CD4-positive, alpha-beta T cell (primary cell): ENCODE results near the gene A3GALT2. TPM values are rescaled to one million over a fixed set of nuclear protein-coding genes. Genes with fewer than 3 reads are reported as not detected.

ENCODE experiments used
- ATAC-seq: fragments of 200-7000 bp; cut with Tn5 transposase; one replicate; pipeline ENCODE4 v1.10.0; 2022; ENCODE audit warnings: mild to moderate bottlenecking; ENCODE audit not compliant: poor library complexity
- CTCF ChIA-PET: fragments of 350-600 bp; sonication (Branson Sonifier 250); formaldehyde crosslinking; loops from one replicate; lab custom pipeline; 2021; ENCODE audit warnings: antibody characterized with exemption, inconsistent platforms; lab: Charles Lee
- POLR2A ChIA-PET: fragments of 350-600 bp; sonication (Branson Sonifier 250); formaldehyde crosslinking; loops from one replicate; lab custom pipeline; 2021; ENCODE audit warnings: antibody characterized with exemption, inconsistent platforms; lab: Charles Lee
- DNase-seq, 14 experiments: peaks; one replicate each; pipeline ENCODE4 v3.0.0-alpha.2; 2013 to 2020; ENCODE audit warnings: mixed read lengths in 2 of 14
- H3K27ac ChIP-seq, 2 donors: one replicate each; pipeline versions ENCODE4 v1.5.1 to v1.7.0; 2013; ENCODE audit warnings: low read length in 2 of 2, low read depth in 1 of 2, mild to moderate bottlenecking in 1 of 2
- H3K27me3 ChIP-seq, 2 experiments: 1 replicate in 1 of 2; 2 replicates in 1 of 2; pipeline versions ENCODE4 v1.6.1 to v1.7.0; 2013; ENCODE audit warnings: low read length in 2 of 2, control low read depth in 1 of 2, mild to moderate bottlenecking in 1 of 2, moderate library complexity in 1 of 2; ENCODE audit not compliant: insufficient read depth in 2 of 2, control insufficient read depth in 1 of 2
- H3K36me3 ChIP-seq: one replicate; pipeline ENCODE4 v1.6.1; 2013; ENCODE audit warnings: low read length, control low read depth; ENCODE audit not compliant: insufficient read depth
- H3K4me1 ChIP-seq: one replicate; pipeline ENCODE4 v1.6.1; 2013; ENCODE audit warnings: low read length, control low read depth; ENCODE audit not compliant: insufficient read depth
- H3K4me3 ChIP-seq: one replicate; pipeline ENCODE4 v1.5.1; 2013; ENCODE audit warnings: mild to moderate bottlenecking, low read length, moderate library complexity
- H3K9me3 ChIP-seq, 2 experiments: 1 replicate in 1 of 2; 2 replicates in 1 of 2; pipeline versions ENCODE4 v1.6.1 to v1.7.0; 2013; ENCODE audit warnings: low read length in 2 of 2, mild to moderate bottlenecking in 2 of 2, control low read depth in 1 of 2, moderate library complexity in 1 of 2; ENCODE audit not compliant: control insufficient read depth in 1 of 2, insufficient read depth in 1 of 2
- H3K27ac Mint-ChIP-seq: one replicate; pipeline ENCODE4 v1.8.0; 2020; ENCODE audit warnings: mixed read lengths
- H3K27me3 Mint-ChIP-seq: one replicate; pipeline ENCODE4 v1.8.0; 2021; ENCODE audit warnings: mixed read lengths
- H3K36me3 Mint-ChIP-seq: one replicate; pipeline ENCODE4 v1.8.0; 2021; ENCODE audit warnings: low read depth, mixed read lengths
- H3K4me1 Mint-ChIP-seq: one replicate; pipeline ENCODE4 v1.8.0; 2021; ENCODE audit warnings: low read depth, mixed read lengths
- H3K4me3 Mint-ChIP-seq: one replicate; pipeline ENCODE4 v1.8.0; 2020; ENCODE audit warnings: mild to moderate bottlenecking, mixed read lengths
- H3K9me3 Mint-ChIP-seq: one replicate; pipeline ENCODE4 v1.8.0; 2020; ENCODE audit warnings: mixed read lengths
- intact Hi-C, 2 experiments: fragments of 100-400 bp; cut with DNase I in 1 of 2; cut with micrococcal nuclease in 1 of 2; formaldehyde crosslinking; loops; one replicate each; pipeline versions ENCODE4 v1.15.1 to v1.9.0; 2023 to 2025; cut with DNase I, micrococcal nuclease
- total RNA-seq, 174 experiments: library from RNA in 2 of 174; stranded (reverse) in 2 of 174; gene quantifications; one replicate each; pipeline ENCODE4 v1.2.3 and lab custom pipeline; 2021 to 2026
- TF ChIP-seq, protein P1 (sequence below): fragments of 200-600 bp; IDR thresholded peaks from one replicate; pipeline ENCODE4 v1.8.0; 2022; ENCODE audit warnings: antibody characterized with exemption, mild to moderate bottlenecking

A3GALT2 gene
- total RNA-seq, 2 experiments from 2014 or later = not detected

DNA sequence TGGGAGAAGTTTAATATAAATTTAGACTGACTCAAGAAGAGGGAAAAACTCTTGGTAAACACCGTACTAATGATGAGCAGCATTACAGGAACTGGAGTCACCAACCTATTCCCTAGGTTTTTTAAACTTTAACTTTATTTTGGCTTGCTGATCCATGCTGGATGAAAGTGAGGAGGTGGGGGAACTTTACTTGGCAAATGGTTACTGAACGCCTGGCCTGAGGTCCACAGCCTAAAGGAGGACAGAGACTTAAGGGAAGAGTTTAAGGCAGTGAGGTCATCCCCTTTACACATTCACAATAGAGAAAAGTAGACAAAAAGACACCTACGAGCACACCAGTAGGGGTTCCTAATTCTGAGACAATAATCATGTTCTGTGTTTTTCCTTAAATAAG is 25.6 kb upstream of the A3GALT2 start:
- intact Hi-C loops = no loop called here
- peak overlapping the region; percentile 99 for H3K4me3 Mint-ChIP-seq
- ChIA-PET CTCF (no interaction called here), POLR2A (no interaction called here)
- H3K4me3 ChIP-seq = no peak overlapping the region
- no peaks in the 10 kb centered on the region for H3K27me3 Mint-ChIP-seq
- no peak overlapping the region for H3K27ac ChIP-seq
- H3K9me3 ChIP-seq = no peaks in the 10 kb centered on the region
- peaks cover 41% of the 10 kb centered on the region for H3K4me1 ChIP-seq
- TF ChIP-seq, protein P1, sequence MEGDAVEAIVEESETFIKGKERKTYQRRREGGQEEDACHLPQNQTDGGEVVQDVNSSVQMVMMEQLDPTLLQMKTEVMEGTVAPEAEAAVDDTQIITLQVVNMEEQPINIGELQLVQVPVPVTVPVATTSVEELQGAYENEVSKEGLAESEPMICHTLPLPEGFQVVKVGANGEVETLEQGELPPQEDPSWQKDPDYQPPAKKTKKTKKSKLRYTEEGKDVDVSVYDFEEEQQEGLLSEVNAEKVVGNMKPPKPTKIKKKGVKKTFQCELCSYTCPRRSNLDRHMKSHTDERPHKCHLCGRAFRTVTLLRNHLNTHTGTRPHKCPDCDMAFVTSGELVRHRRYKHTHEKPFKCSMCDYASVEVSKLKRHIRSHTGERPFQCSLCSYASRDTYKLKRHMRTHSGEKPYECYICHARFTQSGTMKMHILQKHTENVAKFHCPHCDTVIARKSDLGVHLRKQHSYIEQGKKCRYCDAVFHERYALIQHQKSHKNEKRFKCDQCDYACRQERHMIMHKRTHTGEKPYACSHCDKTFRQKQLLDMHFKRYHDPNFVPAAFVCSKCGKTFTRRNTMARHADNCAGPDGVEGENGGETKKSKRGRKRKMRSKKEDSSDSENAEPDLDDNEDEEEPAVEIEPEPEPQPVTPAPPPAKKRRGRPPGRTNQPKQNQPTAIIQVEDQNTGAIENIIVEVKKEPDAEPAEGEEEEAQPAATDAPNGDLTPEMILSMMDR = no peak
- peaks cover 9% of the 10 kb centered on the region for H3K36me3 ChIP-seq
- no peaks in the 10 kb centered on the region for H3K9me3 Mint-ChIP-seq
- peaks cover 62% of the 10 kb centered on the region for H3K4me1 Mint-ChIP-seq
- ATAC-seq (no peak), DNase-seq (no peak)
- no peaks in the 10 kb centered on the region for H3K27me3 ChIP-seq
- H3K36me3 Mint-ChIP-seq = peaks cover 36% of the 10 kb centered on the region
- H3K27ac Mint-ChIP-seq = peak overlapping the region; percentile 41

DNA sequence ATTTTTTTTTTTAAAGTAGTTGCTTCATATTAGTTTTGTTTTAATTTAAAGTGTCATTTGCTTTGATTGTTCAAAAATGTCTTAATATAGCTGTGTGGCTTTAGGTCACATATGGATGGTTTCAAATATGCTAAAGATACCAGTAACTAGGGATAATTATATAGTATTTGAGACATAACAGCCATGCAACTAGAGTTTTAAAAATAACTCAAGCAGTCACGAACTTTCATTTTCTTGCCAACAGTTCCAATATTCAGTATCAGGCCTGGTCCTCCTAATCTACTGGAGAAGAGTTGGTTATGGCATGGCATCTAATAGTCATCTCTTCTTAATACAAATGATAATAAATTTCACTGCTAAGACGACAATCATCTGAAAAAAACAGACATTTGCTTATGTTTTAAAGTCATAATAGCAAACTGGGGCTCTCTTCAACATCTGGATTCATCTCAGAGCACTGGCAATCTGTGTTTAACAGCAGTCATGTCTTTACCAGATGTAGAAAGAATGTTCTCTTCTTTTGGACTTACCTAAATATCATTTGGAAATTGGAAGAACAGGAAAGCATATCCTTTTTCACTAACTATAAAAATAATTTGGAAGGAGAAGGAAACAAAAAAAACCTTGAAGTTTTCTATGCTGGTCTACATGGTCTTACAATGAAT is 24.1 kb upstream of the A3GALT2 start:
- H3K4me3 Mint-ChIP-seq = no peak overlapping the region
- no peak overlapping the region for H3K4me3 ChIP-seq
- TF ChIP-seq, protein P1 = no peak
- POLR2A ChIA-PET = no interaction called here
- peaks cover 67% of the 10 kb centered on the region for H3K4me1 Mint-ChIP-seq
- peaks cover 41% of the 10 kb centered on the region for H3K4me1 ChIP-seq
- no peak overlapping the region for H3K27ac ChIP-seq
- H3K36me3 Mint-ChIP-seq = peaks cover 41% of the 10 kb centered on the region
- ATAC-seq = no peak
- peaks cover 12% of the 10 kb centered on the region for H3K36me3 ChIP-seq
- no peaks in the 10 kb centered on the region for H3K27me3 ChIP-seq
- no peaks in the 10 kb centered on the region for H3K9me3 ChIP-seq
- DNase-seq = no peak
- intact Hi-C loops = no loop called here
- no peak overlapping the region for H3K27ac Mint-ChIP-seq
- CTCF ChIA-PET = no interaction called here
- no peaks in the 10 kb centered on the region for H3K9me3 Mint-ChIP-seq
- no peaks in the 10 kb centered on the region for H3K27me3 Mint-ChIP-seq

DNA sequence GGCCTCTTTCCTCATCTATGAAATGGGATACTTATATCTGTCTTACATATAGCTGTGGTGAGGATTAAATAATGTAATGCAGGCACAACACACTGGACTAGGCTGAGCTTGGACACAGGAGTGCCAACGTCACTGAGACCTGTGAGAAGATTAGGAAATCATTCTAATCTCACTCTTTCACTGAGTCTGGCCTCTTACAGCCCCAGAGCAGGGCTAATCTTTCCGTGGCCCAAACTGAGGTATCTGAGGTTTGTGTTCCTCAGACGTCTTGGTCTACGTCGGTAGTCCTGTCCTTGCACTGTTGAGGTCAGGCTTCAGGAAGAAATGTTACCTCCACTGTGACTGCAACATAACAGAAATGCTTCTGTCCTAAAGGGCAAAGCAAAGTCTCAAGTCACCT is 22.6 kb upstream of the A3GALT2 start:
- no peak overlapping the region for H3K4me3 Mint-ChIP-seq
- no peak overlapping the region for H3K27ac Mint-ChIP-seq
- no peak overlapping the region for H3K4me3 ChIP-seq
- no peaks in the 10 kb centered on the region for H3K9me3 Mint-ChIP-seq
- peaks cover 34% of the 10 kb centered on the region for H3K36me3 Mint-ChIP-seq
- no peak overlapping the region for H3K27ac ChIP-seq
- ChIA-PET POLR2A (interaction anchor here (0.7 kb wide), 1 partner anchor 23 kb away, joined by 3 read pairs; no protein-coding TSS in a partner anchor), CTCF (no interaction called here)
- H3K4me1 ChIP-seq = peaks cover 36% of the 10 kb centered on the region
- peaks cover 73% of the 10 kb centered on the region for H3K4me1 Mint-ChIP-seq
- no peaks in the 10 kb centered on the region for H3K9me3 ChIP-seq
- intact Hi-C loops = no loop called here
- no peaks in the 10 kb centered on the region for H3K27me3 Mint-ChIP-seq
- DNase-seq = no peak
- no peak for ATAC-seq
- TF ChIP-seq, protein P1 = no peak
- H3K36me3 ChIP-seq = peaks cover 12% of the 10 kb centered on the region
- H3K27me3 ChIP-seq = no peaks in the 10 kb centered on the region
